HUES6 (cell line): ENCODE data around the gene CITED1.
"Not testable (repeated sequence)": the region's sequence is repeated elsewhere in the genome, so short reads cannot be mapped to it uniquely, and the experiment has no call there.

Experiments used
- H3K27ac ChIP-seq: 2 replicates; pipeline ENCODE4 v1.7.0; 2013; ENCODE audit warnings: low read depth, mild to moderate bottlenecking, low read length, inconsistent platforms
- H3K27me3 ChIP-seq: 2 replicates; pipeline ENCODE4 v1.6.1; 2013; ENCODE audit warnings: low read length; ENCODE audit not compliant: control insufficient read depth, insufficient read depth
- H3K36me3 ChIP-seq: 2 replicates; pipeline ENCODE4 v1.6.1; 2013; ENCODE audit warnings: low read length; ENCODE audit not compliant: control insufficient read depth, insufficient read depth
- H3K4me1 ChIP-seq: 2 replicates; pipeline ENCODE4 v1.6.1; 2013; ENCODE audit warnings: low read length; ENCODE audit not compliant: control insufficient read depth, insufficient read depth
- H3K4me3 ChIP-seq: 2 replicates; pipeline ENCODE4 v1.5.1; 2013; ENCODE audit warnings: low read depth, low read length
- H3K9ac ChIP-seq: one replicate; pipeline ENCODE4 v1.6.1; 2013; ENCODE audit warnings: mild to moderate bottlenecking, low read length
- H3K9me3 ChIP-seq: 2 replicates; pipeline ENCODE4 v1.6.1; 2013; ENCODE audit warnings: low read depth, low read length; ENCODE audit not compliant: control insufficient read depth, insufficient read depth

The CITED1 gene

GRCh38 chrX:72326605-72327300 lies 21.0 kb upstream of the CITED1 start:
- Histone ChIP-seq H3K4me3 (no peak overlapping the region), H3K9me3 (peaks cover 10% of the 10 kb centered on the region), H3K36me3 (no peaks in the 10 kb centered on the region), H3K27ac (no peak overlapping the region), H3K4me1 (peaks cover 8% of the 10 kb centered on the region; the same call in 1 of the 2 replicates), H3K9ac (no peak overlapping the region), H3K27me3 (no peaks in the 10 kb centered on the region)

GRCh38 chrX:72319651-72320050 lies 13.9 kb upstream of the CITED1 start:
- H3K27me3 ChIP-seq: peaks cover 11% of the 10 kb centered on the region; the same call in 1 of the 2 replicates
- H3K9me3 ChIP-seq, H3K27ac ChIP-seq, H3K36me3 ChIP-seq, H3K4me3 ChIP-seq, H3K4me1 ChIP-seq, H3K9ac ChIP-seq: not testable (repeated sequence)

DNA sequence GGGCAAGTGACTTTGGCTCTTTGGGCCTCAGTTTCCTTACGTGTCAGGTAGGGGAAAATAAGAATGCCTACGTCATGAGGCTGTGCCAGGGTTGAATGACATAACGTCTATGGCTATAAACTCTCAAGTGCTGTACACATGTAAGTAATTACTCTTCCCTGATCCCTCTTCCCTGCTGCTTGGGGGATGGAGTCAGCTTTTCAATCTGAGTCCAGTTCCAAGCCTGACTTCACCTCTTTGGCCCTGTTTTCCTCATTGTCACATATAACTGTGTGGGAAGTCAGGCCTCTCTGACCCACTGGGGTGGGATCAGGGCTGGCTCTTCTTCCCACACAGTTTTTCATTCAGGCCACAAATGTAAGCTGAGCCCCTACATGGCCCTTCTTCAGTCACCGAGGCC lies 11.4 kb upstream of the CITED1 start:
- Histone ChIP-seq H3K9ac (no peak overlapping the region), H3K9me3 (peaks cover 3% of the 10 kb centered on the region; the same call in 1 of the 2 replicates), H3K27ac (no peak overlapping the region), H3K36me3 (no peaks in the 10 kb centered on the region), H3K4me1 (peaks cover 4% of the 10 kb centered on the region; the same call in 1 of the 2 replicates), H3K4me3 (no peak overlapping the region), H3K27me3 (peaks cover 24% of the 10 kb centered on the region)

DNA sequence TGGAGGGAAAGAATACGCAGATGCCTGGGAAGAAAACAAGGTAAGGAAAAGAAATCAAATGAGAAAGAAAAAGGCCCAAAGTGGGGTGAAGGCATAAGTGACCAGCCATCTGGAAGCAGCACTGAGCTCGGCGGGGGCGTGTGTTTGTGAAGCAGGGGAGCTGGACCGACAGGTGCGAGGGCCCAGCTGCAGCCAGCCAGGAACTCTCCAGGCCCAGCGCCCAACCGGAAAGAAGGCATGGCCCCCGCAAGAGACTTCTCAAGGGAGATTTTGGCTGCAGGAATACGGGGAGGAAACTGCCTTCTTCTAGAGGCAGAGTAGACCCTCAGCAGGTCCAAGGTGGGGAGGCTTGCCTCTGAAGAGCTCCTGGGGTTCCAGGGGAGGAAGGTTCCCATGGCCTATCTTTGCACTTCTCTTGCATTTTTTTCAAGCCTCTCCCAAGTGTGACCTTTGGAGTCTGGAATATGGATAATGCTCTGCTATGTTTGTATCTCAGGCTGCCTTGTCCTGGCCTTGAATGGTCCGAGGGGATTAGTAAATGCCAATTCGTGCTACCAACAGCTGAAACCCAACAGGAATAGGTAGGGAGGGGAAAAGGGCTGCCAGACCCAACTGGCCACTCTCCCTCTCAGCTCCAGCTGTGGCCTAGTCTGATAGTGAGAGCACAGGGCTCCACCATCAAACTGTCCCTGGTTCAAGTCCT lies 10.8 kb upstream of the CITED1 start:
- Histone ChIP-seq H3K9ac (no peak overlapping the region), H3K27me3 (peaks cover 24% of the 10 kb centered on the region), H3K27ac (no peak overlapping the region), H3K9me3 (peaks cover 3% of the 10 kb centered on the region; the same call in 1 of the 2 replicates), H3K36me3 (no peaks in the 10 kb centered on the region), H3K4me1 (peaks cover 4% of the 10 kb centered on the region; the same call in 1 of the 2 replicates), H3K4me3 (no peak overlapping the region)

DNA sequence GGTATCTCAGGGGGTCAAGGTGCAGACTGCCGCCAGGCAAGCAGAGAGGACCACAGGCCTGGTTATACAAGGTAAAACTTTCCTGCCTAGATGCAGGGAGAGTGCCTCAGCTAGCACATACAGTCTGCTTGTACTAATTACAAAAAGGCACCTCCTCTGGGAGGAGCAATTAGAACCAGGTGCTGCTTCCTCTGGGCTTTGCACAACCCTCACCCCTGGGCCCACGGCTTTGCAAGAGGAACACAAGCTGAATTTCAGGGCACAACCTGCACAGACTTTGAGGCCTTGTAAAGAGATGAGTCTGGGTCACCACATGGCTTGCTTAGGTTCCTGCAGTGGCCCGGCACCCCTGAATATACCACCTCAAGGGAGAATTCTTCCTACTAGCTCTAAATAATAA lies 9.2 kb upstream of the CITED1 start:
- H3K4me3 ChIP-seq: no peak overlapping the region
- no peak overlapping the region for H3K27ac ChIP-seq
- H3K27me3 ChIP-seq: peaks cover 30% of the 10 kb centered on the region
- peaks cover 5% of the 10 kb centered on the region for H3K4me1 ChIP-seq
- H3K36me3 ChIP-seq: no peaks in the 10 kb centered on the region
- H3K9ac ChIP-seq: no peak overlapping the region
- peaks cover 3% of the 10 kb centered on the region; the same call in 1 of the 2 replicates for H3K9me3 ChIP-seq

- Histone ChIP-seq H3K27ac (no peak overlapping the region), H3K4me3 (no peak overlapping the region), H3K9me3 (peaks cover 3% of the 10 kb centered on the region; the same call in 1 of the 2 replicates), H3K9ac (no peak overlapping the region), H3K27me3 (peaks cover 39% of the 10 kb centered on the region), H3K4me1 (peaks cover 14% of the 10 kb centered on the region), H3K36me3 (no peaks in the 10 kb centered on the region)
Measured at GRCh38 chrX:72313707-72314641, 8.3 kb upstream of the CITED1 start.

DNA sequence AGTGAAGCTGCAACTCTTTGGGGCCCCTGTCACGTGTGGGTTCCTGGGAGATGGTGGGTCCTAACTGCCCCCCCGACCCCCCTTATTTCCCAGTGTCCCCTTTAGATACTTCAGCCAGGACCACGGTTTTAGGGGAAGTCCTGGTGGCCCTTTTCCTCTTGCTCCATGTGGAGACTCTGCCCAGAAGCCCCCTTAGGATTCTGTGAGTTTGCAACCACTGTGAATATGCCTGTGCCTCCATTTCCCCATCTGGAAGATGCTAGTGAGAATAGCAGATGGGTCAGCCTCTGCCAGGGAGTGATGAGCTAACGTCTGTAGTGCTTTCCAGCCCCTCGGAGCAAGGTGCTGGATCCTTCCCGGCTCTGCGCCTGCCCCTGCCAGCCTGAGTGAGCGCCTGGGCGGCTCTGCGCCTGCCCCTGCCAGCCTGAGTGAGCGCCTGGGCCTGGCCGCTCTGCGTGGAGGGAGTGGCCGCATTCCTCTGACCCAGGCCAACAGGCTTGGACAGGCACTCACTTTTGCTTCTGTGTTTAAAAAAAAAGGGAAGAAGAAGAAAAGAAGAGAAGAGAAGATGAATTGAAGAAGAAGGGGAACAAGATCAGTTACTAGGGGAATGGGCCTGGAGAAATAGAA lies 6.7 kb upstream of the CITED1 start:
- H3K27ac ChIP-seq: no peak overlapping the region
- H3K27me3 ChIP-seq: peaks cover 50% of the 10 kb centered on the region
- no peaks in the 10 kb centered on the region for H3K36me3 ChIP-seq
- no peaks in the 10 kb centered on the region; the same call in 1 of the 2 replicates for H3K9me3 ChIP-seq
- H3K9ac ChIP-seq: no peak overlapping the region
- peaks cover 14% of the 10 kb centered on the region for H3K4me1 ChIP-seq
- no peak overlapping the region for H3K4me3 ChIP-seq

- Histone ChIP-seq H3K4me3 (peak overlapping the region; percentile 56), H3K36me3 (no peaks in the 10 kb centered on the region), H3K27ac (no peak overlapping the region), H3K9ac (no peak overlapping the region), H3K27me3 (peaks cover 70% of the 10 kb centered on the region), H3K9me3 (no peaks in the 10 kb centered on the region; the same call in 1 of the 2 replicates), H3K4me1 (peaks cover 13% of the 10 kb centered on the region; the same call in 1 of the 2 replicates)
Measured at GRCh38 chrX:72309297-72310071, 3.8 kb upstream of the CITED1 start.

- no peaks in the 10 kb centered on the region for H3K36me3 ChIP-seq
- H3K9ac ChIP-seq: no peak overlapping the region
- H3K27me3 ChIP-seq: peaks cover 70% of the 10 kb centered on the region
- H3K4me1 ChIP-seq: peaks cover 15% of the 10 kb centered on the region; the same call in 1 of the 2 replicates
- H3K4me3 ChIP-seq: peak overlapping the region; percentile 56
- no peak overlapping the region for H3K27ac ChIP-seq
- no peaks in the 10 kb centered on the region; the same call in 1 of the 2 replicates for H3K9me3 ChIP-seq
Measured at GRCh38 chrX:72308566-72309296, 3.0 kb upstream of the CITED1 start.
